HEK293 (cell line): Measurements from ENCODE around the gene PAQR5.

Experiments used
- CTCF ChIA-PET: fragments of 350-600 bp; formaldehyde crosslinking; extraction: SDS; loops from one replicate; lab custom pipeline; 2021; ENCODE audit warnings: antibody characterized with exemption; lab: Yijun Ruan, JAX
- POLR2A ChIA-PET: fragments of 300-600 bp; formaldehyde crosslinking; extraction: SDS; loops from one replicate; lab custom pipeline; 2020; ENCODE audit warnings: antibody characterized with exemption, inconsistent platforms; lab: Yijun Ruan, JAX
- H3K27ac ChIP-seq: fragments of 200-500 bp; sonication (Bioruptor generic); 2 replicates; pipeline ENCODE4 v1.5.1; 2014; ENCODE audit warnings: low read depth, low read length, control low read depth, inconsistent platforms; ENCODE audit errors: extremely low read depth
- H3K36me3 ChIP-seq, 2 experiments: fragments of 200-500 bp in 1 of 2; sonication (Bioruptor generic) in 1 of 2; 1 replicate in 1 of 2; 2 replicates in 1 of 2; pipeline ENCODE4 v1.5.1; 2014 to 2017; ENCODE audit warnings: inconsistent platforms in 2 of 2, low read length in 2 of 2; ENCODE audit not compliant: control insufficient read depth in 2 of 2, insufficient read depth in 1 of 2
- H3K4me1 ChIP-seq: fragments of 200-500 bp; sonication (Bioruptor generic); 2 replicates; pipeline ENCODE4 v1.5.1; 2014; ENCODE audit warnings: mild to moderate bottlenecking, low read length, inconsistent platforms; ENCODE audit not compliant: control insufficient read depth, insufficient read depth
- H3K4me3 ChIP-seq: 2 replicates; pipeline ENCODE4 v1.5.1; 2011; ENCODE audit warnings: low read depth, mild to moderate bottlenecking, control low read depth, low read length, moderate library complexity
- H3K9me3 ChIP-seq: fragments of 200-500 bp; sonication (Bioruptor generic); 2 replicates; pipeline ENCODE4 v1.5.1; 2014; ENCODE audit warnings: low read depth, low read length, inconsistent platforms; ENCODE audit not compliant: control insufficient read depth, insufficient read depth
- CTCF ChIP-seq: fragments of 450-650 bp; formaldehyde crosslinking; IDR thresholded peaks from 2 replicates; pipeline ENCODE4 v1.5.1; 2016; ENCODE audit warnings: missing biosample characterization, missing genetic modification characterization
- GFI1B ChIP-seq: fragments of 450-650 bp; formaldehyde crosslinking; IDR thresholded peaks from 2 replicates; pipeline ENCODE4 v1.5.1; 2016; ENCODE audit warnings: missing biosample characterization, missing genetic modification characterization
- GLI2 ChIP-seq: fragments of 450-650 bp; formaldehyde crosslinking; IDR thresholded peaks from 2 replicates; pipeline ENCODE4; 2017; ENCODE audit warnings: missing biosample characterization, missing genetic modification characterization, low read depth, borderline replicate concordance
- GLIS1 ChIP-seq: fragments of 450-650 bp; formaldehyde crosslinking; IDR thresholded peaks from 2 replicates; pipeline ENCODE4 v1.5.1; 2016; ENCODE audit warnings: missing biosample characterization, missing genetic modification characterization
- GLIS2 ChIP-seq: fragments of 450-650 bp; formaldehyde crosslinking; IDR thresholded peaks from 2 replicates; pipeline ENCODE4 v1.5.1; 2016; ENCODE audit warnings: missing biosample characterization, missing genetic modification characterization
- PATZ1 ChIP-seq: fragments of 450-650 bp; formaldehyde crosslinking; IDR thresholded peaks from 2 replicates; pipeline ENCODE4 v1.5.1; 2016; ENCODE audit warnings: missing biosample characterization, missing genetic modification characterization
- SP7 ChIP-seq: fragments of 450-650 bp; formaldehyde crosslinking; IDR thresholded peaks from 2 replicates; pipeline ENCODE4 v1.5.1; 2016; ENCODE audit warnings: missing biosample characterization, missing genetic modification characterization
- ZBTB17 ChIP-seq: fragments of 450-650 bp; formaldehyde crosslinking; IDR thresholded peaks from 2 replicates; pipeline ENCODE4 v1.5.1; 2016; ENCODE audit warnings: missing biosample characterization, missing genetic modification characterization
- ZBTB48 ChIP-seq: fragments of 450-650 bp; formaldehyde crosslinking; IDR thresholded peaks from 2 replicates; pipeline ENCODE4 v1.5.1; 2016; ENCODE audit warnings: missing biosample characterization, missing genetic modification characterization
- ZFP37 ChIP-seq: fragments of 450-650 bp; formaldehyde crosslinking; IDR thresholded peaks from 2 replicates; pipeline ENCODE4 v1.5.1; 2016; ENCODE audit warnings: missing biosample characterization, missing genetic modification characterization
- ZNF10 ChIP-seq: fragments of 450-650 bp; formaldehyde crosslinking; IDR thresholded peaks from 2 replicates; pipeline ENCODE4 v1.5.1; 2017; ENCODE audit warnings: missing biosample characterization, missing genetic modification characterization
- ZNF133 ChIP-seq: fragments of 450-650 bp; formaldehyde crosslinking; IDR thresholded peaks from 2 replicates; pipeline ENCODE4 v1.5.1; 2016; ENCODE audit warnings: missing biosample characterization, missing genetic modification characterization
- ZNF146 ChIP-seq: fragments of 450-650 bp; formaldehyde crosslinking; IDR thresholded peaks from 2 replicates; pipeline ENCODE4 v1.5.1; 2016; ENCODE audit warnings: missing biosample characterization, missing genetic modification characterization
- ZNF169 ChIP-seq: fragments of 450-650 bp; formaldehyde crosslinking; IDR thresholded peaks from 2 replicates; pipeline ENCODE4 v1.5.1; 2016; ENCODE audit warnings: missing biosample characterization, missing genetic modification characterization
- ZNF2 ChIP-seq: fragments of 450-650 bp; formaldehyde crosslinking; IDR thresholded peaks from 2 replicates; pipeline ENCODE4 v1.5.1; 2016; ENCODE audit warnings: missing biosample characterization, missing genetic modification characterization
- ZNF248 ChIP-seq: fragments of 450-650 bp; formaldehyde crosslinking; IDR thresholded peaks from 2 replicates; pipeline ENCODE4 v1.5.1; 2017; ENCODE audit warnings: missing biosample characterization, missing genetic modification characterization
- ZNF335 ChIP-seq: fragments of 450-650 bp; formaldehyde crosslinking; conservative IDR thresholded peaks from 2 replicates; pipeline ENCODE4 v1.5.1; 2016; ENCODE audit warnings: missing biosample characterization, missing genetic modification characterization
- ZNF391 ChIP-seq: fragments of 450-650 bp; formaldehyde crosslinking; IDR thresholded peaks from 2 replicates; pipeline ENCODE4 v1.5.1; 2016; ENCODE audit warnings: low read depth, missing biosample characterization, missing genetic modification characterization, borderline replicate concordance
- ZNF529 ChIP-seq: fragments of 450-650 bp; formaldehyde crosslinking; IDR thresholded peaks from 2 replicates; pipeline ENCODE4 v1.5.1; 2017; ENCODE audit warnings: missing genetic modification characterization, missing biosample characterization; ENCODE audit not compliant: insufficient replicate concordance
- ZNF549 ChIP-seq: fragments of 450-650 bp; IDR thresholded peaks from 2 replicates; pipeline ENCODE4 v1.5.1; 2018; ENCODE audit warnings: missing biosample characterization, missing genetic modification characterization, mild to moderate bottlenecking, inconsistent platforms, moderate library complexity
- ZNF571 ChIP-seq: fragments of 450-650 bp; formaldehyde crosslinking; IDR thresholded peaks from 2 replicates; pipeline ENCODE4 v1.5.0; 2017; ENCODE audit warnings: missing biosample characterization, missing genetic modification characterization
- ZNF600 ChIP-seq: fragments of 450-650 bp; formaldehyde crosslinking; IDR thresholded peaks from 2 replicates; pipeline ENCODE4 v1.5.1; 2016; ENCODE audit warnings: missing biosample characterization, missing genetic modification characterization
- ZNF626 ChIP-seq: fragments of 450-650 bp; sonication (Bioruptor Pico); formaldehyde crosslinking; IDR thresholded peaks from 2 replicates; pipeline ENCODE4 v1.5.1; 2018; ENCODE audit warnings: missing biosample characterization, missing genetic modification characterization, inconsistent platforms
- TF ChIP-seq, protein P1 (sequence below): fragments of 450-650 bp; formaldehyde crosslinking; IDR thresholded peaks from 2 replicates; pipeline ENCODE4 v1.5.1; 2016; ENCODE audit warnings: missing biosample characterization, missing genetic modification characterization
- TF ChIP-seq, protein P2 (sequence below): fragments of 450-650 bp; formaldehyde crosslinking; IDR thresholded peaks from 2 replicates; pipeline ENCODE4 v1.5.1; 2017; ENCODE audit warnings: missing biosample characterization, mild to moderate bottlenecking, missing genetic modification characterization, moderate library complexity
- TF ChIP-seq, protein P3 (sequence below): IDR thresholded peaks from 2 replicates; pipeline ENCODE4 v1.6.1; 2011; ENCODE audit warnings: mild to moderate bottlenecking, low read depth, low read length, borderline replicate concordance
- TF ChIP-seq, protein P4 (sequence below): fragments of 450-650 bp; formaldehyde crosslinking; IDR thresholded peaks from 2 replicates; pipeline ENCODE4 v1.5.1; 2017; ENCODE audit warnings: missing biosample characterization, missing genetic modification characterization

Gene PAQR5

DNA sequence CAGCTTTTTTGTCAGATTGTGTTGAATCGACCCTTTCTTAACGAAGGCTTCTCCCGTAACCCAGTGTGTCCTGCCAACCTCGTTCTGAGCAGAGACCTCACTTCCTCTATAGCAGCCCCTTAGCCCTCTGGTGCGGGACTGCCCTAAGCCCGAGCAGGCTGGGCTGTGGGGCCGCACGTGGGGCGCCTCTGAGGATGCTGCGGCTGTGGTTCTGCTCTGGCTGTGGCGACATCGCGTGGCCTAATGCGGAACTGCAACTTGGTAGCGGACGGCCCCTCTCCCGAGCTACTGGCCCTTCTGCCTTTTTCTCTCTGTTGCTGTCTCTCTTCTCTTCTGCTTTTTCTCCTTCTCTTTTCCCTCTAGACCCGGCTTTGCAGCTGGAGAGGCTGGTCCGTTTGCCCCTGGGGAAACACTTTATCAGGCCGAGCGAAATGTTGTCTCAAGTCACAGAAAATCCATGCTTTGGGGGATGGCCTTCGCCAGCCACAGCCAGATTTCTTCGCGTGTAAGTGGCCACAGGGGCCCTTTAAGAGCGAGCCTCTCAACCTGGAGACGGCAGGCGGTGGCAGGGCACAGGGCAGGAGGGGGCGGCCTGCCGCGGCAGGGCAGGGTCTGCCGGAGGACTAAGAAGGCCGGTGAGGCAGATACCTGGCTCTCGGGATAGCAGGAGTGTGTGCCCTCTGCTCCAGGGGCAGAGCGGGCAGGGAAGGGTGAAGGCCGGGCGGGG lies 96.0 kb downstream of the PAQR5 start:
- no peak overlapping the region for H3K27ac ChIP-seq
- H3K4me3 ChIP-seq, result no peak overlapping the region
- H3K4me1 ChIP-seq, result no peaks in the 10 kb centered on the region; the same call in 1 of the 2 replicates
- ChIA-PET CTCF (interaction anchor here (0.6 to 5.3 kb wide), 45 partner anchors 9 to 445 kb away, joined by 3 to 51 read pairs (median 4); partner anchors contain the start of gene KIF23), POLR2A (interaction anchor here (0.9 to 1.2 kb wide), 2 partner anchors 58 to 234 kb away, joined by 4 read pairs; partner anchors contain the start of genes GLCE and RPLP1)
- no peaks in the 10 kb centered on the region for H3K36me3 ChIP-seq
- no peaks in the 10 kb centered on the region for H3K9me3 ChIP-seq
- TF ChIP-seq PATZ1 (tag by site-specific recombination) (peak; percentile 78), ZNF571 (tag by site-specific recombination) (no peak), ZNF2 (peak; percentile 87; the same call in 1 of the 2 replicates), ZNF549 (tag by site-specific recombination) (no peak), ZFP37 (tag by site-specific recombination) (peak; percentile 72; the same call in 1 of the 2 replicates), ZBTB48 (tag by site-specific recombination) (peak; percentile 66; the same call in 1 of the 2 replicates), ZNF248 (no peak), GLIS2 (peak; percentile 93), SP7 (peak; percentile 45; the same call in 1 of the 2 replicates), ZNF626 (tag by site-specific recombination) (no peak), GLIS1 (tag by site-specific recombination) (peak; percentile 33; the same call in 1 of the 2 replicates), ZBTB17 (tag by site-specific recombination) (0 out of 2 replicates have a peak, but pooled peaks have one; percentile 27), ZNF146 (tag by site-specific recombination) (no peak), ZNF335 (tag by site-specific recombination) (peak; percentile 26; the same call in 1 of the 2 replicates), ZNF169 (no peak), ZNF391 (tag by site-specific recombination) (peak; percentile 70; the same call in 1 of the 2 replicates), GFI1B (tag by site-specific recombination) (no peak), ZNF10 (tag by site-specific recombination) (no peak), ZNF133 (tag by site-specific recombination) (no peak), GLI2 (tag by site-specific recombination) (no peak), ZNF600 (tag by site-specific recombination) (peak; percentile 97), CTCF (peak; percentile 97), ZNF529 (tag by site-specific recombination) (no peak)
- TF ChIP-seq, protein P1, sequence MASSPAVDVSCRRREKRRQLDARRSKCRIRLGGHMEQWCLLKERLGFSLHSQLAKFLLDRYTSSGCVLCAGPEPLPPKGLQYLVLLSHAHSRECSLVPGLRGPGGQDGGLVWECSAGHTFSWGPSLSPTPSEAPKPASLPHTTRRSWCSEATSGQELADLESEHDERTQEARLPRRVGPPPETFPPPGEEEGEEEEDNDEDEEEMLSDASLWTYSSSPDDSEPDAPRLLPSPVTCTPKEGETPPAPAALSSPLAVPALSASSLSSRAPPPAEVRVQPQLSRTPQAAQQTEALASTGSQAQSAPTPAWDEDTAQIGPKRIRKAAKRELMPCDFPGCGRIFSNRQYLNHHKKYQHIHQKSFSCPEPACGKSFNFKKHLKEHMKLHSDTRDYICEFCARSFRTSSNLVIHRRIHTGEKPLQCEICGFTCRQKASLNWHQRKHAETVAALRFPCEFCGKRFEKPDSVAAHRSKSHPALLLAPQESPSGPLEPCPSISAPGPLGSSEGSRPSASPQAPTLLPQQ, result peak; percentile 89
- TF ChIP-seq, protein P2, sequence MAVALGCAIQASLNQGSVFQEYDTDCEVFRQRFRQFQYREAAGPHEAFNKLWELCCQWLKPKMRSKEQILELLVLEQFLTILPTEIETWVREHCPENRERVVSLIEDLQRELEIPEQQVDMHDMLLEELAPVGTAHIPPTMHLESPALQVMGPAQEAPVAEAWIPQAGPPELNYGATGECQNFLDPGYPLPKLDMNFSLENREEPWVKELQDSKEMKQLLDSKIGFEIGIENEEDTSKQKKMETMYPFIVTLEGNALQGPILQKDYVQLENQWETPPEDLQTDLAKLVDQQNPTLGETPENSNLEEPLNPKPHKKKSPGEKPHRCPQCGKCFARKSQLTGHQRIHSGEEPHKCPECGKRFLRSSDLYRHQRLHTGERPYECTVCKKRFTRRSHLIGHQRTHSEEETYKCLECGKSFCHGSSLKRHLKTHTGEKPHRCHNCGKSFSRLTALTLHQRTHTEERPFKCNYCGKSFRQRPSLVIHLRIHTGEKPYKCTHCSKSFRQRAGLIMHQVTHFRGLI (tag by site-specific recombination), result peak; percentile 93
- TF ChIP-seq, protein P3, sequence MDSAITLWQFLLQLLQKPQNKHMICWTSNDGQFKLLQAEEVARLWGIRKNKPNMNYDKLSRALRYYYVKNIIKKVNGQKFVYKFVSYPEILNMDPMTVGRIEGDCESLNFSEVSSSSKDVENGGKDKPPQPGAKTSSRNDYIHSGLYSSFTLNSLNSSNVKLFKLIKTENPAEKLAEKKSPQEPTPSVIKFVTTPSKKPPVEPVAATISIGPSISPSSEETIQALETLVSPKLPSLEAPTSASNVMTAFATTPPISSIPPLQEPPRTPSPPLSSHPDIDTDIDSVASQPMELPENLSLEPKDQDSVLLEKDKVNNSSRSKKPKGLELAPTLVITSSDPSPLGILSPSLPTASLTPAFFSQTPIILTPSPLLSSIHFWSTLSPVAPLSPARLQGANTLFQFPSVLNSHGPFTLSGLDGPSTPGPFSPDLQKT, result no peak
- TF ChIP-seq, protein P4, sequence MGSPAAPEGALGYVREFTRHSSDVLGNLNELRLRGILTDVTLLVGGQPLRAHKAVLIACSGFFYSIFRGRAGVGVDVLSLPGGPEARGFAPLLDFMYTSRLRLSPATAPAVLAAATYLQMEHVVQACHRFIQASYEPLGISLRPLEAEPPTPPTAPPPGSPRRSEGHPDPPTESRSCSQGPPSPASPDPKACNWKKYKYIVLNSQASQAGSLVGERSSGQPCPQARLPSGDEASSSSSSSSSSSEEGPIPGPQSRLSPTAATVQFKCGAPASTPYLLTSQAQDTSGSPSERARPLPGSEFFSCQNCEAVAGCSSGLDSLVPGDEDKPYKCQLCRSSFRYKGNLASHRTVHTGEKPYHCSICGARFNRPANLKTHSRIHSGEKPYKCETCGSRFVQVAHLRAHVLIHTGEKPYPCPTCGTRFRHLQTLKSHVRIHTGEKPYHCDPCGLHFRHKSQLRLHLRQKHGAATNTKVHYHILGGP (tag by site-specific recombination), result no peak
